K562 (cell line): ENCODE measurements around the gene OR8G5. TPM values are rescaled to one million over a fixed set of nuclear protein-coding genes. Genes with fewer than 3 reads are reported as not detected.

Experiments used
- AFF4 ChIP-seq: sonication (generic); formaldehyde crosslinking; IDR thresholded peaks from 2 replicates; pipeline ENCODE4 v1.8.0; 2023; ENCODE audit warnings: mild to moderate bottlenecking, missing genetic modification reagents
- CHAMP1 ChIP-seq: fragments of 450-650 bp; IDR thresholded peaks from 2 replicates; pipeline ENCODE4 v1.6.1; 2016; ENCODE audit warnings: mild to moderate bottlenecking
- ELF1 ChIP-seq: fragments of 200-800 bp; sonication (Bioruptor generic); IDR thresholded peaks from 2 replicates; pipeline ENCODE4 v1.6.1; 2016; ENCODE audit warnings: missing genetic modification characterization, missing compliant biosample characterization
- EWSR1 ChIP-seq: fragments of 450-650 bp; IDR thresholded peaks from 2 replicates; pipeline ENCODE4 v1.6.1; 2018; ENCODE audit warnings: borderline replicate concordance, mild to moderate bottlenecking, low read depth, moderate library complexity; ENCODE audit not compliant: partially characterized antibody
- FOXA1 ChIP-seq: fragments of 450-650 bp; IDR thresholded peaks from 2 replicates; pipeline ENCODE4 v1.6.1; 2016; ENCODE audit warnings: mild to moderate bottlenecking, borderline replicate concordance
- FOXK1 ChIP-seq: sonication (generic); formaldehyde crosslinking; IDR thresholded peaks from 2 replicates; pipeline ENCODE4 v1.8.0; 2022; ENCODE audit warnings: missing genetic modification reagents, mild to moderate bottlenecking, borderline replicate concordance
- GTF2E2 ChIP-seq: fragments of 200-800 bp; sonication (Bioruptor generic); IDR thresholded peaks from 2 replicates; pipeline ENCODE4 v1.6.1; 2016; ENCODE audit warnings: missing genetic modification characterization, missing compliant biosample characterization
- ILF3 ChIP-seq: fragments of 450-650 bp; IDR thresholded peaks from 2 replicates; pipeline ENCODE4 v1.6.1; 2018; ENCODE audit warnings: antibody characterized with exemption, mild to moderate bottlenecking, moderate library complexity, borderline replicate concordance
- KLF13 ChIP-seq: fragments of 450-650 bp; IDR thresholded peaks from 2 replicates; pipeline ENCODE4 v1.6.1; 2016; ENCODE audit warnings: missing genetic modification characterization, low read depth, mild to moderate bottlenecking, missing compliant biosample characterization, moderate library complexity, borderline replicate concordance
- MAFG ChIP-seq: fragments of 450-650 bp; conservative IDR thresholded peaks from 2 replicates; pipeline ENCODE4 v1.6.1; 2016; ENCODE audit warnings: missing genetic modification characterization, missing compliant biosample characterization
- RBM15 ChIP-seq: fragments of 200-400 bp; formaldehyde crosslinking; IDR thresholded peaks from 2 replicates; pipeline ENCODE4 v1.6.1; 2018; ENCODE audit warnings: mild to moderate bottlenecking, low read length, moderate library complexity; ENCODE audit not compliant: insufficient read depth
- TBL1XR1 ChIP-seq, 2 experiments: IDR thresholded peaks; 2 replicates each; pipeline ENCODE4 v1.6.1; 2012; ENCODE audit warnings: improper control_type of control experiment in 2 of 2, low read length in 2 of 2, mild to moderate bottlenecking in 1 of 2
- TBP ChIP-seq: optimal IDR thresholded peaks from 2 replicates; pipeline ENCODE3; 2011; ENCODE audit warnings: low read depth, low read length, improper control_type of control experiment
- ZKSCAN3 ChIP-seq: fragments of 250-450 bp; sonication (Bioruptor Pico); IDR thresholded peaks from 2 replicates; pipeline ENCODE4 v1.4.0; 2020
- ZNF197 ChIP-seq: fragments of 200-800 bp; sonication (Bioruptor generic); IDR thresholded peaks from 2 replicates; pipeline ENCODE4 v1.6.1; 2016; ENCODE audit warnings: low read depth, missing genetic modification characterization, missing compliant biosample characterization
- ZNF766 ChIP-seq: fragments of 200-800 bp; sonication (Bioruptor generic); conservative IDR thresholded peaks from 2 replicates; pipeline ENCODE4 v1.6.1; 2016; ENCODE audit warnings: missing genetic modification characterization, missing compliant biosample characterization
- polyA plus RNA-seq, 8 experiments: library from polyadenylated mRNA; depleted of rRNA in 4 of 8; stranded (reverse) in 5 of 8; unstranded in 3 of 8; fragments of >200 nt; fragmentation: Nextera tagmentation in 2 of 8; fragmentation: Illumina TruSeq in 1 of 8; extraction: Ambion mirVana in 2 of 8; extraction: Trizol in 1 of 8; gene quantifications; 2 replicates each; pipeline versions ENCODE4 v1.2.1 to v1.2.3, GENCODE V29; 2011 to 2014; ENCODE audit warnings: inconsistent platforms in 1 of 8, missing spikeins in 1 of 8
- total RNA-seq, 7 experiments: library from RNA; depleted of rRNA in 6 of 7; stranded (reverse); fragments of >200 nt in 6 of 7; fragmentation: Illumina TruSeq in 2 of 7; extraction: Trizol in 2 of 7; gene quantifications; 2 replicates each; pipeline versions ENCODE4 v1.2.1 to v1.2.3, GENCODE V29; 2011 to 2021; ENCODE audit warnings: low replicate concordance in 1 of 7
- TF ChIP-seq, protein P1 (sequence below): fragments of 450-650 bp; formaldehyde crosslinking; IDR thresholded peaks from 2 replicates; pipeline ENCODE4 v1.4.0; 2022; ENCODE audit warnings: mild to moderate bottlenecking, moderate library complexity
- TF ChIP-seq, protein P2 (sequence below), 2 experiments: IDR thresholded peaks; 2 replicates each; pipeline ENCODE4 v1.6.1; 2012; ENCODE audit warnings: improper control_type of control experiment in 2 of 2, low read depth in 2 of 2, low read length in 2 of 2, borderline replicate concordance in 1 of 2

OR8G5 gene
- total and polyA plus RNA-seq, 9 of the 15 experiments (the other 6 are each of a cell fraction or from before 2014, with no cell fraction given): 0.18 to 3.8 (median 1.7) TPM

GRCh38 chr11:124276081-124276480 is 19.9 kb downstream of the OR8G5 start (continued):
- TF ChIP-seq GTF2E2 (tag): peak; percentile 37; the same call in 1 of the 2 replicates
- no peak for TF ChIP-seq ZKSCAN3 (CRISPR knock-in tag)
- TF ChIP-seq FOXA1: no peak; the same call in 1 of the 2 replicates
- no peak for TF ChIP-seq ELF1 (tag)
- TF ChIP-seq KLF13 (tag): no peak
- TF ChIP-seq, protein P1, sequence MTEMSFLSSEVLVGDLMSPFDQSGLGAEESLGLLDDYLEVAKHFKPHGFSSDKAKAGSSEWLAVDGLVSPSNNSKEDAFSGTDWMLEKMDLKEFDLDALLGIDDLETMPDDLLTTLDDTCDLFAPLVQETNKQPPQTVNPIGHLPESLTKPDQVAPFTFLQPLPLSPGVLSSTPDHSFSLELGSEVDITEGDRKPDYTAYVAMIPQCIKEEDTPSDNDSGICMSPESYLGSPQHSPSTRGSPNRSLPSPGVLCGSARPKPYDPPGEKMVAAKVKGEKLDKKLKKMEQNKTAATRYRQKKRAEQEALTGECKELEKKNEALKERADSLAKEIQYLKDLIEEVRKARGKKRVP (CRISPR knock-in tag): no peak
- TF ChIP-seq ZNF766 (CRISPR knock-in tag): peak; percentile 62
- no peak for TF ChIP-seq CHAMP1
- no peak for TF ChIP-seq EWSR1
- TF ChIP-seq RBM15: no peak
- no peak; the same call in 1 of the 2 replicates for TF ChIP-seq ZNF197 (CRISPR knock-in tag)
- TF ChIP-seq MAFG (tag): peak; percentile 62; the same call in 1 of the 2 replicates
- TF ChIP-seq, protein P2, sequence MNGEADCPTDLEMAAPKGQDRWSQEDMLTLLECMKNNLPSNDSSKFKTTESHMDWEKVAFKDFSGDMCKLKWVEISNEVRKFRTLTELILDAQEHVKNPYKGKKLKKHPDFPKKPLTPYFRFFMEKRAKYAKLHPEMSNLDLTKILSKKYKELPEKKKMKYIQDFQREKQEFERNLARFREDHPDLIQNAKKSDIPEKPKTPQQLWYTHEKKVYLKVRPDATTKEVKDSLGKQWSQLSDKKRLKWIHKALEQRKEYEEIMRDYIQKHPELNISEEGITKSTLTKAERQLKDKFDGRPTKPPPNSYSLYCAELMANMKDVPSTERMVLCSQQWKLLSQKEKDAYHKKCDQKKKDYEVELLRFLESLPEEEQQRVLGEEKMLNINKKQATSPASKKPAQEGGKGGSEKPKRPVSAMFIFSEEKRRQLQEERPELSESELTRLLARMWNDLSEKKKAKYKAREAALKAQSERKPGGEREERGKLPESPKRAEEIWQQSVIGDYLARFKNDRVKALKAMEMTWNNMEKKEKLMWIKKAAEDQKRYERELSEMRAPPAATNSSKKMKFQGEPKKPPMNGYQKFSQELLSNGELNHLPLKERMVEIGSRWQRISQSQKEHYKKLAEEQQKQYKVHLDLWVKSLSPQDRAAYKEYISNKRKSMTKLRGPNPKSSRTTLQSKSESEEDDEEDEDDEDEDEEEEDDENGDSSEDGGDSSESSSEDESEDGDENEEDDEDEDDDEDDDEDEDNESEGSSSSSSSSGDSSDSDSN (IDR thresholded peaks at IDR 0.05; ENCODE audit: borderline replicate concordance in 1 of 2, low read depth in 2 of 2, low read length in 2 of 2): no peak
- peak in 1 of 2 experiments; percentile 85; a peak in 2 of 4 replicates for TF ChIP-seq TBL1XR1 (IDR thresholded peaks at IDR 0.05; ENCODE audit: low read length in 2 of 2)
- no peak for TF ChIP-seq FOXK1 (CRISPR knock-in tag)
- no peak for TF ChIP-seq TBP
- no peak for TF ChIP-seq AFF4 (CRISPR knock-in tag)
- TF ChIP-seq ILF3: no peak
